Measurements from ENCODE around the gene CLIP3.

CLIP3 gene

GRCh38 chr19:35977446-35978222 lies 55.0 kb downstream of the CLIP3 start:
- DNase-seq = no peak

GRCh38 chr19:35975608-35976214 lies 57.0 kb downstream of the CLIP3 start:
- DNase-seq = no peak

GRCh38 chr19:35973487-35973886 lies 59.2 kb downstream of the CLIP3 start:
- no peak for DNase-seq

- no peak for DNase-seq
Measured at GRCh38 chr19:35966771-35967170, 65.9 kb downstream of the CLIP3 start.

All from NCI-H2029 treated with DMSO at 0.1 percent for 48 hours (cell line).